Kidney epithelial cell (primary cell): Measurements from ENCODE around the gene AHCYL1. TPM values are rescaled to one million over a fixed set of nuclear protein-coding genes. Genes with fewer than 3 reads are reported as not detected.

Experiments used
- DNase-seq: peaks from one replicate; pipeline ENCODE4 v3.0.0-alpha.2; 2010; ENCODE audit warnings: low read depth
- H3K27me3 ChIP-seq: 2 replicates; pipeline ENCODE4 v1.6.0; 2011; ENCODE audit warnings: low read length; ENCODE audit not compliant: control insufficient read depth, insufficient read depth
- H3K36me3 ChIP-seq: 2 replicates; pipeline ENCODE4 v1.5.1; 2011; ENCODE audit warnings: low read length; ENCODE audit not compliant: control insufficient read depth, insufficient read depth
- H3K4me3 ChIP-seq: 2 replicates; pipeline ENCODE4 v1.5.1; 2011; ENCODE audit warnings: low read depth, mild to moderate bottlenecking, control low read depth, low read length
- total RNA-seq: library from RNA; depleted of rRNA; stranded (reverse); fragments of >200 nt; gene quantifications from 2 replicates; pipeline ENCODE4 v1.2.3, GENCODE V29; 2015
- TF ChIP-seq, protein P1 (sequence below): IDR thresholded peaks from 2 replicates; pipeline ENCODE4 v1.5.1; 2011; ENCODE audit warnings: mild to moderate bottlenecking, moderate library complexity, low read length, control low read depth, inconsistent platforms; ENCODE audit not compliant: insufficient read depth, poor library complexity, severe bottlenecking

The AHCYL1 gene
- total RNA-seq, 1 donor from 2014 or later = 40.1 TPM

- TF ChIP-seq, protein P1, sequence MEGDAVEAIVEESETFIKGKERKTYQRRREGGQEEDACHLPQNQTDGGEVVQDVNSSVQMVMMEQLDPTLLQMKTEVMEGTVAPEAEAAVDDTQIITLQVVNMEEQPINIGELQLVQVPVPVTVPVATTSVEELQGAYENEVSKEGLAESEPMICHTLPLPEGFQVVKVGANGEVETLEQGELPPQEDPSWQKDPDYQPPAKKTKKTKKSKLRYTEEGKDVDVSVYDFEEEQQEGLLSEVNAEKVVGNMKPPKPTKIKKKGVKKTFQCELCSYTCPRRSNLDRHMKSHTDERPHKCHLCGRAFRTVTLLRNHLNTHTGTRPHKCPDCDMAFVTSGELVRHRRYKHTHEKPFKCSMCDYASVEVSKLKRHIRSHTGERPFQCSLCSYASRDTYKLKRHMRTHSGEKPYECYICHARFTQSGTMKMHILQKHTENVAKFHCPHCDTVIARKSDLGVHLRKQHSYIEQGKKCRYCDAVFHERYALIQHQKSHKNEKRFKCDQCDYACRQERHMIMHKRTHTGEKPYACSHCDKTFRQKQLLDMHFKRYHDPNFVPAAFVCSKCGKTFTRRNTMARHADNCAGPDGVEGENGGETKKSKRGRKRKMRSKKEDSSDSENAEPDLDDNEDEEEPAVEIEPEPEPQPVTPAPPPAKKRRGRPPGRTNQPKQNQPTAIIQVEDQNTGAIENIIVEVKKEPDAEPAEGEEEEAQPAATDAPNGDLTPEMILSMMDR = no peak
- peaks cover 9% of the 10 kb centered on the region for H3K36me3 ChIP-seq
- H3K4me3 ChIP-seq = no peak overlapping the region
- no peak for DNase-seq
- no peaks in the 10 kb centered on the region for H3K27me3 ChIP-seq
These were observed 63.7 kb downstream of the AHCYL1 start for GRCh38 chr1:110048240-110048639.

GRCh38 chr1:110048923-110049601 lies 64.5 kb downstream of the AHCYL1 start:
- Histone ChIP-seq H3K4me3 (no peak overlapping the region), H3K27me3 (no peaks in the 10 kb centered on the region), H3K36me3 (peaks cover 11% of the 10 kb centered on the region)
- TF ChIP-seq, protein P1 = no peak
- no peak for DNase-seq

GRCh38 chr1:110049801-110050601 lies 65.4 kb downstream of the AHCYL1 start:
- DNase-seq = no peak
- Histone ChIP-seq H3K27me3 (no peaks in the 10 kb centered on the region), H3K4me3 (no peak overlapping the region), H3K36me3 (peaks cover 11% of the 10 kb centered on the region)
- TF ChIP-seq, protein P1 = no peak

DNA sequence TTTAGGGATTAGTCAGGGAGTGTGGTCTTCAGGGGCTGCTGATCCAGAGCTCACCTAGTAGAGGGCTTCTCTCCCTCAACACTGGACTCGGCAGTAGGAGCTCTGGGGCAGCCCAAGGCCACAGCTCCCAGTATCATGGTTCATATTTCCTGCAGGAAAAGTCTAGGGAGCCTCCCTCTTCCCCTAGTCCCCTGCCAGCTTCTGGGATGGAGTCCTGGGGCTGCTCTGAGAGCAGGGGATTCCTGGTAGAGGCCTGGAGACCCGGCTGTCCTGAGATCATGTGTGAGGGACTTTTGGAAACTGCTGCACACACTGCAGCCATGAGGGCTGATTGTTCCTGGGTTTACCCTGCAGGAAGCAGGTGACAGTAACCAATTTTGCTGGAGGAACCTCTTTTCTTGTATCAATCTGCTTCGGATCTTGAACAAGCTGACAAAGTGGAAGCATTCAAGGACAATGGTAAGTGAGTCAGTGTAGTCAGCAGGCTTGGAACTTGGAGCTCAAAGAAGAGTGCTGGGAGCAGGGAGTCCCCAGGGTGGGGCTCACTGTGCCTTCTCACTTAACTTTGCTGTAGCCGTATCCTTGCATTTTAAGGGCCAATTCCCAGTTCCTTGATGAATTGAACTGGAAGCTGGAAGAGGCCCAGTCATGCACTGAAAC lies 66.2 kb downstream of the AHCYL1 start:
- Histone ChIP-seq H3K36me3 (peaks cover 10% of the 10 kb centered on the region), H3K27me3 (no peaks in the 10 kb centered on the region), H3K4me3 (no peak overlapping the region)
- DNase-seq = no peak
- TF ChIP-seq, protein P1 = no peak

DNA sequence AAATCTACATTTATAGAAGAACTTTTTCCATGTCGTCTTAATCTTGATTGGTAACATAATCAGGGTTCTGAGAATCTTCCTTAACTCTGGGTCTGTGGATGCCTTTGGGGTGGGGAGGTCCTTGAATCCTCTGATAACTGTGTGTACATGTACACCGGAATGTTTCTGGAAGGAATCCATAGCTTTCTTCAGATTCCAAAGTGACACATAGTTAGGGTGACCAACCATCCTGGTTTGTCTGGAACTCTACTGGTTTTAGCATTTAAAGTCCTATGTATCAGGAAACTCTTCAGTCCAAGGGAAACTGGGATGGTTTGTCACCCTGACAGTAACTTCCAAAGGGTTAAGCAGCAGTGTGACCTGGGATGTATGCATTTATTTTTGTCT lies 66.7 kb downstream of the AHCYL1 start:
- TF ChIP-seq, protein P1 = no peak
- Histone ChIP-seq H3K27me3 (no peaks in the 10 kb centered on the region), H3K36me3 (peaks cover 9% of the 10 kb centered on the region), H3K4me3 (no peak overlapping the region)
- DNase-seq = no peak
